ENCODE data around the gene FPR3.
"Not testable (repeated sequence)": the region's sequence is repeated elsewhere in the genome, so short reads cannot be mapped to it uniquely, and the experiment has no call there.

FPR3 gene

DNA sequence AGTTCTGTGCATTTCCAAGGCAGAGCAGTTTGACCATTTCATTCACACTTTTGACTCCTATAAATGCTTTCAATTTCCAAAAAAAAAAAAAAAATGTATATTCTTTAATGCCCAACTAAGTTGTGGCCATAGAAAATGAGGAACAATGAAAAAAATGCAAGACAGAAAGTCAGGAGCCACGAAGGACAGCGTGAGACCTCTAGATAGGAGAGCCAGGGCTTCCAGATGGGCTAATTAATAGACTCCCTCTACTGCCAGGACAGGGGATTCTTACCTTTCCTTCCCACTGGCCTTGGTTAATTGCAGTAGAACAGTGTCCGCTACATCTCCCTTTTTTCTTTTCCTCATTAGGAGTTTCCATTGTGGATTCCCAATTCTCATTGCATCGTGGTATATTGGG is 8.6 kb downstream of the FPR3 start:
- Histone ChIP-seq H3K4me3 (no peak overlapping the region), H3K4me1 (peaks cover 0 to 20% (median 9%) of the 10 kb centered on the region in 4 donors), H3K27me3 (no peaks in the 10 kb centered on the region), H3K27ac (no peak overlapping the region), H3K36me3 (no peaks in the 10 kb centered on the region), H3K9me3 (no peaks in the 10 kb centered on the region)
- TF ChIP-seq, protein P1, sequence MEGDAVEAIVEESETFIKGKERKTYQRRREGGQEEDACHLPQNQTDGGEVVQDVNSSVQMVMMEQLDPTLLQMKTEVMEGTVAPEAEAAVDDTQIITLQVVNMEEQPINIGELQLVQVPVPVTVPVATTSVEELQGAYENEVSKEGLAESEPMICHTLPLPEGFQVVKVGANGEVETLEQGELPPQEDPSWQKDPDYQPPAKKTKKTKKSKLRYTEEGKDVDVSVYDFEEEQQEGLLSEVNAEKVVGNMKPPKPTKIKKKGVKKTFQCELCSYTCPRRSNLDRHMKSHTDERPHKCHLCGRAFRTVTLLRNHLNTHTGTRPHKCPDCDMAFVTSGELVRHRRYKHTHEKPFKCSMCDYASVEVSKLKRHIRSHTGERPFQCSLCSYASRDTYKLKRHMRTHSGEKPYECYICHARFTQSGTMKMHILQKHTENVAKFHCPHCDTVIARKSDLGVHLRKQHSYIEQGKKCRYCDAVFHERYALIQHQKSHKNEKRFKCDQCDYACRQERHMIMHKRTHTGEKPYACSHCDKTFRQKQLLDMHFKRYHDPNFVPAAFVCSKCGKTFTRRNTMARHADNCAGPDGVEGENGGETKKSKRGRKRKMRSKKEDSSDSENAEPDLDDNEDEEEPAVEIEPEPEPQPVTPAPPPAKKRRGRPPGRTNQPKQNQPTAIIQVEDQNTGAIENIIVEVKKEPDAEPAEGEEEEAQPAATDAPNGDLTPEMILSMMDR (IDR thresholded peaks at IDR 0.05) = no peak
- intact Hi-C loops (cut with DNase I; ENCODE audit: low total_unique reads) = no loop called here
- no peak for DNase-seq

DNA sequence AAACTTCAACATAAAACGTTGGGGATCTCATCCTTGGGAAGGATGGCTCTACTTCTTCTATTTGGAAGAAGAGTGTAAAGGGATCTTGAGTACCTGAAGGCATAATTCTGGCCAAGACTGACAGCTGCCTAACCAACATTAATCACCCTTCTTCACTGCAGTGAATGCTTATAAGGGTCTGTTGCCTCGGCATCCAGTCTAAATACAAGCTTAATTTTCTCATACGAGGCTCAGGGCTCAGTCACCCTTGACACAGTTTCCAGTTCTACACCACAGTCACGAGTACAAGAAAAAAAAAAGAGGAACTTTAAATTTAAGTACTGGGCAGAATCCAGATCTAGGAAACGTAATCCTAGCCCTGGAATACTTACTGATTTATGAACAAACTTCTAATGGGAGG is 9.0 kb downstream of the FPR3 start:
- intact Hi-C loops (cut with DNase I; ENCODE audit: low total_unique reads) = no loop called here
- H3K4me1 ChIP-seq = peaks cover 0 to 17% (median 7%) of the 10 kb centered on the region in 4 donors
- no peaks in the 10 kb centered on the region for H3K9me3 ChIP-seq
- H3K27me3 ChIP-seq = no peaks in the 10 kb centered on the region
- no peaks in the 10 kb centered on the region for H3K36me3 ChIP-seq
- H3K27ac ChIP-seq = no peak overlapping the region
- no peak overlapping the region for H3K4me3 ChIP-seq
- TF ChIP-seq, protein P1 (IDR thresholded peaks at IDR 0.05) = no peak
- no peak for DNase-seq

DNA sequence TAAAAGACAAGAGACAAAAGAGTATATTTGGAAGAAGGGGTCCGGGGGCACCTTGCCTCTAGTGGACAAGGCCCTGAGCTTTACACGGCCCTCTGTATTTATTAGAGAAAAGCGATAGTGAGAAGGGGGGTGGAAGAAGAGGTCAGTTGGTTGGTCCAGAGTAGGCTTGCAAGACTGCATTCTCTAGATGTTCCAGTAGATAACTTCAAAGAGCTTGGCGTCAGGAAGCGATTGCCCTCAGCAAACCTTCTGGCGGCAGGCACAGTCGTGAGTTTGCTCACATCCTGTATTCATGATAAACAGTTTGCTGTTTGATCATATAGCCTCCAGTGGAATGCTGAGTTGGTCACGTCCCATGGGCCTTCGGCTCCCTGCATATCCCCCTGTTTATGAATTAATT is 9.8 kb downstream of the FPR3 start:
- intact Hi-C loops (cut with DNase I; ENCODE audit: low total_unique reads); H3K9me3 ChIP-seq; H3K27ac ChIP-seq; H3K4me1 ChIP-seq; H3K36me3 ChIP-seq; H3K4me3 ChIP-seq; DNase-seq; H3K27me3 ChIP-seq: not testable (repeated sequence)

DNA sequence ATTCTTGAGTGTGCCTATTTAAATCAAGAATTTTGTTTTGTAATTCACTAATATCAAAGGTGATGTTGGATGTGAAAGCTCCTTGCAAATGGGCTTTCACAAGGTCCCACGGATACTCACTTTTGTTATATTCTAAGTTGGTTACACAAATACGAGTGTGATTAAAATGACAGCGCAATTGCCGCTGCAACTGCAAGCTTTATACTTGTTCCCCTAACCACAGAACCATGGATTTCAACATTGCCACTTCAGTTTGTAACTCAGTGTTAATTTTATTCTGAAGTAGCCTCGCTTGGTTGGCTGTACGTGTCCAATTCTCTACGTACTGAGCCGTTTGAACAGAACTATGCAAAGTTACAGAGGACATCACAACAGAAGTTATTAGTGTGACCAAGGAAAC is 10.4 kb downstream of the FPR3 start:
- H3K27ac ChIP-seq; H3K27me3 ChIP-seq; DNase-seq; H3K4me1 ChIP-seq; H3K36me3 ChIP-seq; H3K9me3 ChIP-seq; intact Hi-C loops (cut with DNase I; ENCODE audit: low total_unique reads); H3K4me3 ChIP-seq: not testable (repeated sequence)

DNA sequence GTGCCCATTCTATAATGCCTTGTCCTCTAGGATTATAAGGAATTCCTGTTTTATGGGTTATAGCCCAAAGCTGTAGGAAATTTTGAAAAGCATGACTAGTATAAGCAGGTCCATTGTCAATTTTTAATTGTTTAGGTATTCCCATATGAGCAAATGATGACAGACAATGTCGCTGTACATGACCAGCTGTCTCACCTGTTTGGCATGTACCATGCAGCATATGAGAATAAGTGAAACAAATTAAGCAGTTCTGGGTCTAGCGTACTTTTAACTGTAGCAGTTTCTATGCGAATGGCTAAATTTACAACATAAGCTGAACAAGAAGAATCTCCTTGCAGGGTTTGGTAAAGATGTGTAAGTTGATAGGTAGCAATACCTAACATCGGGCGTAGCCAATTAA is 11.6 kb downstream of the FPR3 start:
- H3K4me3 ChIP-seq; H3K36me3 ChIP-seq; H3K27ac ChIP-seq; H3K4me1 ChIP-seq; H3K9me3 ChIP-seq; intact Hi-C loops (cut with DNase I; ENCODE audit: low total_unique reads); DNase-seq; H3K27me3 ChIP-seq: not testable (repeated sequence)

DNA sequence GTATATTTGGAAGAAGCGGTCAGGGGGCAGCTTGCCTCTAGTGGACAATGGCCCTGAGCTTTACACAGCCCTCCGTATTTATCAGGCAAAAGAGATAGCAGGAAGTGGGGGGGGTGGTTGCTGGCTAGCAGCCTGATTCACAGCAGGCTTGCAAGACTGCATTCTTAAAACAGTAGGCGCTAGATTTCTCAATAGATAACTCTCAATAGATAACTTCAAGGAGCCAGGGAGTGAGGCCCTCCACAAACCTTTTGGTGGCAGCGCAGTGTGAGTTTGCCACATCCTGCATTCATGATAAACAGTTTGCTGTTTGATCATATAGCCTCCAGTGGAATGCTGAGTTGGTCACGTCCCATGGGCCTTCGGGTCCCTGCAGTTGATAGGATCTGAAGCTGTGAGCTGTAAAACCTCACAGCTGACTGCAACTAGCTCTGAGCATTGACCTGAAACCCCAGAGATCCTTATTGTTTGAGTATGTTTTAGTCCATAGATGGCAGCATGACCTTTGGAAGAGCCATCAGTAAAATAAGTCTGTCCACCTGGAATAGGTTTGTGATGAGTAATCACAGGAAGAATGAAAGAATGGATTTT is 12.2 kb downstream of the FPR3 start:
- no peaks in the 10 kb centered on the region for H3K9me3 ChIP-seq
- no peaks in the 10 kb centered on the region for H3K36me3 ChIP-seq
- H3K4me3 ChIP-seq = no peak overlapping the region
- H3K27ac ChIP-seq = no peak overlapping the region
- intact Hi-C loops (cut with DNase I; ENCODE audit: low total_unique reads) = no loop called here
- H3K27me3 ChIP-seq = no peaks in the 10 kb centered on the region
- DNase-seq = no peak
- H3K4me1 ChIP-seq = no peaks in the 10 kb centered on the region
- TF ChIP-seq, protein P1 (IDR thresholded peaks at IDR 0.05) = no peak

DNA sequence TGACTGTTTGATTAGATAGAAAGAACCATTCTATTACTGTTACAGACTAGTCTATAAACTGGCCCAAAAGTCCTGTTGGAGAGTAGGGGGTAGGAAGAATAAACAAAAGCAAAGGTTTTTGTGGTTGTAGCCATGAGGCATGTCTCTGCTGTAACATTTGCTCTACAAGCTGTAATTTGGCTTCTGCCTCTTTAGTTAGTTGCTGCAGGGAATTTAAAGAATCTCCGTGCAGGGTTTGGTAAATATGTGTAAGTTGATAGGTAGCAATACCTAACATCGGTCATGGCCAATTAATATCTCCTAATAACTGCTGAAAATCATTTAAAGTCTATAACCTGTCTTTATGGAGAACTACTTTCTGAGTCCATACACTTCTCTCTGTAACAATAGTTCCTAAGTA is 13.0 kb downstream of the FPR3 start:
- intact Hi-C loops (cut with DNase I; ENCODE audit: low total_unique reads) = no loop called here
- Histone ChIP-seq H3K36me3 (no peaks in the 10 kb centered on the region), H3K9me3 (no peaks in the 10 kb centered on the region), H3K4me3 (no peak overlapping the region), H3K4me1 (no peaks in the 10 kb centered on the region), H3K27ac (no peak overlapping the region), H3K27me3 (no peaks in the 10 kb centered on the region)
- TF ChIP-seq, protein P1 (IDR thresholded peaks at IDR 0.05) = no peak
- no peak for DNase-seq

All from tibial artery (tissue), 4 donors.